Chondrocyte (in vitro differentiated cells): ENCODE data around the gene EGR2. TPM values are rescaled to one million over a fixed set of nuclear protein-coding genes. Genes with fewer than 3 reads are reported as not detected.

Experiments used
- DNase-seq: peaks from one replicate; pipeline ENCODE4 v3.0.0; 2021; ENCODE audit warnings: mixed read lengths, low spot score
- H3K27ac Mint-ChIP-seq: one replicate; pipeline ENCODE4 v1.8.0; 2021; ENCODE audit warnings: mild to moderate bottlenecking, moderate library complexity, mixed read lengths; ENCODE audit not compliant: unreplicated experiment
- H3K27me3 Mint-ChIP-seq: 2 replicates; pipeline ENCODE4 v1.8.0; 2021; ENCODE audit warnings: low read depth, mixed read lengths
- H3K36me3 Mint-ChIP-seq: 2 replicates; pipeline ENCODE4 v1.8.0; 2021; ENCODE audit warnings: low read depth, mixed read lengths
- H3K4me1 Mint-ChIP-seq: 2 replicates; pipeline ENCODE4 v1.8.0; 2021; ENCODE audit warnings: low read depth, mild to moderate bottlenecking, mixed read lengths
- H3K4me3 Mint-ChIP-seq: one replicate; pipeline ENCODE4 v1.8.0; 2021; ENCODE audit warnings: mild to moderate bottlenecking, moderate library complexity, mixed read lengths; ENCODE audit not compliant: unreplicated experiment
- H3K9me3 Mint-ChIP-seq: 2 replicates; pipeline ENCODE4 v1.8.0; 2021; ENCODE audit warnings: low read depth, mixed read lengths
- CTCF ChIP-seq: fragments of 200-600 bp; sonication (generic); IDR thresholded peaks from 2 replicates; pipeline ENCODE4 v1.5.0; 2021; ENCODE audit warnings: antibody characterized with exemption, mild to moderate bottlenecking, moderate library complexity
- total RNA-seq: library from RNA; stranded (reverse); gene quantifications from 3 replicates; pipeline ENCODE4 v1.2.1, GENCODE V29; 2021

Gene EGR2
- total RNA-seq, 1 donor from 2014 or later = 11.7 TPM

- Mint-ChIP-seq H3K27ac (no peak overlapping the region), H3K36me3 (no peaks in the 10 kb centered on the region), H3K9me3 (no peaks in the 10 kb centered on the region), H3K27me3 (no peaks in the 10 kb centered on the region), H3K4me3 (no peak overlapping the region), H3K4me1 (peaks cover 32% of the 10 kb centered on the region)
- DNase-seq = no peak
- TF ChIP-seq CTCF = no peak
Measured at GRCh38 chr10:62819141-62819920, 3.2 kb upstream of the EGR2 start.

GRCh38 chr10:62818426-62819011 is 2.4 kb upstream of the EGR2 start:
- no peaks in the 10 kb centered on the region for H3K27me3 Mint-ChIP-seq
- H3K27ac Mint-ChIP-seq = no peak overlapping the region
- peak; percentile 77 for DNase-seq
- H3K9me3 Mint-ChIP-seq = no peaks in the 10 kb centered on the region
- H3K4me3 Mint-ChIP-seq = peak overlapping the region; percentile 96
- TF ChIP-seq CTCF = peak; percentile 29
- peaks cover 4% of the 10 kb centered on the region for H3K36me3 Mint-ChIP-seq
- peaks cover 39% of the 10 kb centered on the region for H3K4me1 Mint-ChIP-seq

- Mint-ChIP-seq H3K27ac (peak overlapping the region; percentile 97), H3K4me3 (peak overlapping the region; percentile 96), H3K9me3 (no peaks in the 10 kb centered on the region), H3K36me3 (peaks cover 7% of the 10 kb centered on the region), H3K4me1 (peaks cover 44% of the 10 kb centered on the region), H3K27me3 (no peaks in the 10 kb centered on the region)
- TF ChIP-seq CTCF = peak; percentile 91
- DNase-seq = peak; percentile 85
Measured at GRCh38 chr10:62817766-62818425, 1.7 kb upstream of the EGR2 start.

GRCh38 chr10:62817121-62817765 is 1.1 kb upstream of the EGR2 start:
- peaks cover 51% of the 10 kb centered on the region for H3K4me1 Mint-ChIP-seq
- no peaks in the 10 kb centered on the region for H3K27me3 Mint-ChIP-seq
- H3K27ac Mint-ChIP-seq = peak overlapping the region; percentile 97
- no peak for TF ChIP-seq CTCF
- H3K36me3 Mint-ChIP-seq = peaks cover 7% of the 10 kb centered on the region
- H3K9me3 Mint-ChIP-seq = no peaks in the 10 kb centered on the region
- peak overlapping the region; percentile 96 for H3K4me3 Mint-ChIP-seq
- peak; percentile 90 for DNase-seq

- TF ChIP-seq CTCF = no peak
- no peaks in the 10 kb centered on the region for H3K27me3 Mint-ChIP-seq
- peaks cover 60% of the 10 kb centered on the region for H3K4me1 Mint-ChIP-seq
- H3K27ac Mint-ChIP-seq = peak overlapping the region; percentile 97
- no peak for DNase-seq
- H3K36me3 Mint-ChIP-seq = peaks cover 7% of the 10 kb centered on the region
- H3K9me3 Mint-ChIP-seq = no peaks in the 10 kb centered on the region
- H3K4me3 Mint-ChIP-seq = peak overlapping the region; percentile 96
Measured at GRCh38 chr10:62816076-62816330, 163 bp downstream of the EGR2 start.
